Posterior vena cava (tissue), 2 donors: ENCODE measurements around the gene CEMIP2. TPM values are rescaled to one million over a fixed set of nuclear protein-coding genes. Genes with fewer than 3 reads are reported as not detected.

Source experiments
- DNase-seq: peaks from one replicate; pipeline ENCODE4 v3.0.0-alpha.2; 2020; ENCODE audit warnings: low spot score
- intact Hi-C, 2 donors: fragments of 100-400 bp; cut with DNase I; formaldehyde crosslinking; loops; one replicate each; pipeline versions ENCODE4 v1.14.1 to v1.14.2; 2022 to 2023
- total RNA-seq, 2 donors: library from RNA; stranded (reverse); fragmentation: NEBNext Ultra II Directional; extraction: Animal tissue kit (Norgen Biotek cat#: 25700); gene quantifications; one replicate each; pipeline ENCODE4 v1.2.1, GENCODE V29; 2021
- donor health status: DM: yes; HTN: yes; CAD: no.
- donor health status: DM: yes; HTN: yes; CAD: no.

Gene CEMIP2
- total RNA-seq, 2 donors from 2014 or later = 39.1 to 43.3 TPM

DNA sequence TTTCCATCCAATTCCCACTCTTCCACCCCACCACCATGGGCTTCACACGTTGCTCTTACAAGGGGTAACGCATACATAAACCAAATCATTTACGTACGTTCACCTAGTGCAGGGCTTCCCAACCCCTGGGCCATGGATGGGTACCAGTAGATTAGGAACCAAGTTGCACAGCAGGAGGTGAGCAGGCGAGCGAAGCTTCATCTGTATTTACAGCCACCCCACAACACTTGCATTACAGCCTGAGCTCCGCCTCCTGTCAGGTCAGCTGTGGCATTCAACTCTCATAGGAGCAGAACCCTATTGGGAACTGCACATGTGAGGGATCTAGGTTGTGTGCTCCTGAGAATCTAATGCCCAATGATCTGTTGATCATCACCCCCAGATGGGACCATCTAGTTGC, 82.3 kb downstream of the CEMIP2 start:
- DNase-seq = no peak
- intact Hi-C loops = no loop called here

DNA sequence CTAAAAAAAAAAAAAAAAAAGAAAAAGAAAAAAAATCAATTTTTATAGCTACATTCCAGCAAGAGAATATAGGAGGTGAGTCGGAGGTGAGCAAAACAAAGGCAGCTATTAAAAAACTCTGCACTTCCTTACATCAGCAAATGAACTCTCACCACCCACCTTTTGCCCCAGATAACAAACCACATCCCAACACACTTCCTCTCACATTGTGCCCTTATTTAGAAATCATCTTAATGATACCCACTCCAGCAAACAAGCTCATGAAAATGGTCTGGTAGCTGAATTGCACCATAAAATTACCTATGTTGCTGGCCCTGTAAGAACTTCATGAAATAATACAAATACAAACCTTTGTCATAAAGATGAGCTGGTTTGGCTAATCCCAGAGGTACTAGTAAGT, 82.9 kb downstream of the CEMIP2 start:
- intact Hi-C loops = no loop called here

DNA sequence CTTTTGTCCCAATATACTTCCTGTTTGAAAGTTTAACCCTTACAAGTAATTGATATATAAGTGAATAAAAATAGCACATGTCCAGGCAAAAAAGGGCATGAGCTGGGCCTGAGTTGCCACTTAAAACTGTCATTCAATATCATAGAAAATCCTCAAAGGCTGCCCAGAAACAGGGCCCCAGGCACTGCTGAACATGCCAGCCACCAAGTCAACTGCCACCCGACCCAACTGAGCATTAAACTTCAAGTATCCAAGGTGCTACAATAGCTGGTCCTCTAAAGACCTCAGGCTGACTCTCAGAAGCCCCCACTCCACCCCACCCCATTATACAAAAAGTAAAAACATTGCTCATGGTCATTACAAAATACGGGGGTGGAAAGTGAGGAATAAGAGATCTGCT, 83.7 kb downstream of the CEMIP2 start:
- intact Hi-C loops = no loop called here
- DNase-seq = no peak

More for the DNA sequence above, 82.9 kb downstream of the CEMIP2 start:
- DNase-seq = no peak

DNA sequence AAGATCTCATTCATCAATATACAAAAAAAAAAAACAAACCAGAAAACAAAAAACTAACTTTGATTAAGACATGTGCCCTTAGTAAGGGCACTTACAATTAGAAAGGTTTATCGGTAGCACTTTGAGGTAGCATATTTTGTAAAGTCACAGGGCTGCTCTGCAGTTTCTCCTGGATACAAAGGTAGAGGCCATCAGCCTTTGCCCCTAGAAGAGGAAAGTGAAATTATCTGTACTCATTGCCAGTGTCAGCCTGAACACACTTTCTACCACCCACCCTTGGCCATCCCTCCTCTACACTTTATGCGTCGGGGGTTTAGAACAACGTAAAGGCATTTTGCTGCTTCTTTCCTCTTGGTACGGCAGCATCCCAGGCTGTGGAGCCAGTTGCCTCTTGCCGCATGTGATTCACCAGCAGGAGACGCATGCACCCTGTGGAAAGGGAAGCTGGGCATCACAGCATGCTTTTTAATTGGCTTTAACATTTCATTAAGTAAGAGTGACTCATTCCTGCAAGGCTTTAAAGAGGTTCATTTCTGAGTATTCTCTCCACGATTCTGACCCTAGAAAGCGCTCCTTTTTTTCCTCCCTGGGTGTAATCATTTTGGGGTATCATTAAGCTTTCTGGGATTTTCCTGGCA, 84.6 kb downstream of the CEMIP2 start:
- intact Hi-C loops = no loop called here
- peak; percentile 82 for DNase-seq

DNA sequence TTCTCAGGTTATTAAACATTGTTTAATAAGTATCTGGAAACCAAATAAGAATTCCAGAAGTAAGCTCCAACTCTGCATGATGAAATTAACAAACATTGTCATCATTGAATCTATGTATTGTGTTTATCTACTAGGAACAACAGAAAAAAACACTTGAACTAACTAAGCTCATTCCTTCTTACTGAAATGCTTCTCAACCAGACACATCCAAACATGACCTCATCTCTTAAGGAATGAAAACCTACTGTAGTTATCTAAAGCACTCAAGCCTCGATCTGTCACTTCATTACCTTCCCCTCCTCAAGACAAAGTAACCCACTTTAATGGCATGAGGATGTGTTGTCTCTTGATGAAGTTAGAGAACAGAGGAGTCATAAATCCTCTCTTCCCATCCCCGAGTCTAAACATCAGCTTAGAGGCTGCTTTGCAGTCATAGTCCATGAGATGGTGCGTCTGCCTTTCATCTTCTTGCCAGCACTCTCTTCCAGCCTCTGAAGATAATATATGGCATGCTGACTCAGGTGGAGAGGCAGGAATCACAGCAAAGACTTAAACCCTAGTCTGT, 86.5 kb downstream of the CEMIP2 start:
- intact Hi-C loops = no loop called here
- DNase-seq = no peak

DNA sequence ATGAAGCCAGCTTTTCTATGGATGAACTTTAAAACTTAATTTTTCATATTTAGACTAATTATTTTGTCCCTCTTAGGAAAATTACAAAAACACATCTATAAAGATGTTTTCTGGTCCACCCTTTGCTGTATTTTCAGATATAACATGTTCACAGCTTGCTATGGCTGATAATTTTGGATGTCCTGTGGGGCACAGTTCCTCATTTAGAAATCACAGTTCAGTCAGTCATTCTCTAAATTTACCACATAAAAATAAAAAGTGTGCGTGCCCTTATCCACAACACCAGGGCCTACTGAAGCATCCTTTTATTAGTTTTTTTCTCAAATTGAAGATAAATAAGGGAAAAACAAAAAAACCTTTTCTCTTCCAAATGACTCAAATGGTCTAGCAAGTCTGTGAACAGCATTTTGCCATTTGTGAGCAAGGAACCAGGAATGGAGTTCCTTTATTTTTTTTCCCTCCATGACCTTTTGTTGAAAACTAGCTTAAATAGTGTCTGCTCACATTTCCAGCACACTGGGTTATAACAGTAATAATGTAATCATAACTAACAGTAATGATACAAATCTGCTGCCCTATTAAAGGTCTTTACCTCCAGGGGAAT, 87.1 kb downstream of the CEMIP2 start:
- intact Hi-C loops = no loop called here
- no peak for DNase-seq

DNA sequence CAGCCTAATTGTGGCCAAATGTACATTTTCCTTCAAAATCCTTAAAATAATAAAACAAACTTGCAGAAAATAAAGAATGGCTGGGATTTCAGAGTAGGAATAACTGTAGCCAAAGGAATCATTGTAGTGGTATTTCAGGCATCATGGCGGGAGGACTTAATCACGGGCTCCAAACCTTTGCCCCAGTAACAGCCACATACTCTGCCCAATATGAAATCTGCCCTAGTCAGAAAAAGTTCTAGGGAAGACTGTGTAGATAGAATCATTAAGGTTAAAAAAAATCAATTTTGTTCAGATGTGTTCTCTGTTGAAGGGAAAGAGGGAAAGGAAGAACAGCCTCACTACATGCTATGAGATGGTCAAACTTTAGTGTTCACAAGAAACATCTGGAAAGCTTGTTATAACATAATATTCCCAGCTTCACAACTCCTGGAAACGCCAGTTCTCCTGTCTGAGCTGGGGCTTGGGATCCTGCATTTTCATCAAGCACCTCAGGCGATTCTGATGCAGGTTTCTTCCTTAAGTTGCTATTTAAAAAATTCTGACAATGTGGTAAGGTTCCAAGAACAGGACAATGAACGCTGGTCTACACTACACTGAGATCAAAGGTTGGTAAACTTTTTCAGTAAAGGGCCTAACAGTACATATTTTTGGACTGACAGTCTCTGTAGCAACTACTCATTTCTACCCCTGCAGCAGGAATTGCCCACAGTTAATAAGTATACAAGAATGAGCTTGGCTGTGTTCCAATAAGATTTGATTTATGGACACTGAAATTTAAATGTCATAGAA, 87.9 kb downstream of the CEMIP2 start:
- intact Hi-C loops = no loop called here
- no peak for DNase-seq

DNA sequence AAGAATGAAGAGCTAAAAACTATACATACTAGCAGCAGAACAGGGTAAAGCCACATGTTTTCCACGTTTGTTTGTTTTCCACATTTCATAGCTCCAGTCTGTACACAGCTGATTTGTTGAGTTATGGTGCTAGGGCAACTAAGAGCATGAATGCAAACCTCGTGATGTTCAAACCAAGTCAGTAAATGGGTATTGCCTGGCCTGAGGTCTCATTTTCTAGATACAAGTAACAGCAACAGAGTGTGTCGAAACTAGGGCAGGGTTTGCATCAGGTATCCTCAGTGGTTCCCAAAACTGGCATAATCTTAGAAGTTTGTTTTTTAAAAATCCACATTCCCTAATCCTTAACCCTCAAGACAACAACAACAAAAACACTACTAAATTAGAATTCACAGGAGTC, 89.3 kb downstream of the CEMIP2 start:
- intact Hi-C loops = no loop called here
- DNase-seq = no peak

DNA sequence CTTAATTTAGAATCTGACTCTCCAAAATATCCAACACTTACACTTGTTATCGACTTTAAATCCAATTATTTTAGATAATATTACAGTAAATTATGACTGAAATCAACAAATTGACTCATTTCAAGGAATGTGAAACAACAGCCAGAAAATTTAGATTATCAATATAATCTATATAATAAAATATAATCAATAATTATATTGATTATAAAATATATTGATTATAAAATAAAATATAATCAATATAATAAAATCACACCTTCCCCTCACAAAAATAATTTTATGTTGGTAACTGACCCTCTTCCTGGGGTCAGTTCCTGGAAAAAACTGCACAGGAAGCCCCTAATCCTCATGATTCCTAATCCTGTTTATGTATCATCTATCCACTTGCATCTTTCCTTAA, 91.1 kb downstream of the CEMIP2 start:
- intact Hi-C loops = no loop called here
- no peak for DNase-seq

DNA sequence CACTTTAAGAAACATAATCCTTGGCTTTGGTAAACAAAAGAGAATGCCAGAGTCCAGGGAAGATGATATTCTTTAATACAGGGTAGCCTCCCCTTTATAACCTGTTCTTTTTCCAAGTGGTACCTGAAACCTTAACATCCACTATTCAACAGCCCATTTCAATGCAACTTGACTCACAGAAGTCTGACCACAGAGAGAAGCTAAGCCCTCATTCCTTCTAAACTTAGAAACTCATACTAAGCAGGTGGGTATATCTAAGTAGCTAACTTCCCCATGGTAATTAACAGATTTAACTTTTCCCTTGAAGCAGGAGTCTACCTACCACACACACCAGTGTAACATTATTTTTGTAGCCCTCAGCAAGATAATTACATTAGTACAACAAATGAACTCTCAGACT, 91.9 kb downstream of the CEMIP2 start:
- intact Hi-C loops = no loop called here
- no peak for DNase-seq

DNA sequence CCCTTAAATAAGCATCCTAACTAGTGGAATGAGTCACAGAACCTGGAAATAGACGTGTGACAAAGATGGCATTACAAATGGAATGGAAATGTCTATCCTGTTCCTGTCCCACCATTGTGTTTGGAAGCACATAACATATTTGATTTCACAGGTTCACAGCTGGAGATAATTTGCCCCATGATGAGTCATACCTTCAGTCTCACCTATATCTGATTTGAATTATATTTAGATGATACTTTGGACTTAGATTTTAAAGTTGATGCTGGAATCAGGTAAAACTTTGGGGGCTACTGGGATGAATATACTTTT, 92.5 kb downstream of the CEMIP2 start:
- intact Hi-C loops = no loop called here
- DNase-seq = no peak

DNA sequence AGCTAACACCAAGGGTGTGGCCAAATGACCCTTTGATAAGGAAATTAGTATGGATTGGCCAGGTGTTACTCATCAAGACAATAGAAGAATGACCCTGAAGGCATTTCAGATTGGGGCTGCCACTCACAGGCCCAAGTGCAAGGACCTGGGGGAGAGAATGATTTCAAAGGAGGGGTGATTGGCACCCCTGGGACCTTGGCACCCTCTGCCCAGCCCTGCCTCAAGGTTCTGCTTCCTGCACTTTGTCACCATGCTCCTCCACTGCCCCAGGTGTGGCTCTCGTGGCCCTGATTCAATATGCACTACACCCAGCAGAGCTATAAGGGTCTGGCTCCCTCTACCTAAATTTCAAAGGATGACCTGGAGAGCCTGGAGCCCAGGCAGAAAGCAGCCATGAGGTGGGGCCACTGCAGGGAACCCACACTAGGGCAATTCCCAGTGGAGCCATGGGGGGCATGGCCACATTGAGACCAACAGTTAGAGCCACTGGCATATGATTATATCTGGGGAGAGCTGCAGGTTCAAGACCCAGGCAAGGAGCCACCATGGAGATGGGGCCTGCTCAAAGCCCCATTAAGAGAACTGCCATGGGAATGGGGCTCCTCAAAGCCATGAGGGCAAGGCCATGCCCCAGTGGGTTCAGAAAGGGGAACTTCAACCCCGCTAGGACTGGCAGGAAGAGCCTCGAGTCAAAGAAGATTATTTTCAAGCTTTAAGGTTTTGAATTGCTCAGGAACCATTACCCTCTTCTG, 93.0 kb downstream of the CEMIP2 start:
- DNase-seq = no peak
- intact Hi-C loops = no loop called here

DNA sequence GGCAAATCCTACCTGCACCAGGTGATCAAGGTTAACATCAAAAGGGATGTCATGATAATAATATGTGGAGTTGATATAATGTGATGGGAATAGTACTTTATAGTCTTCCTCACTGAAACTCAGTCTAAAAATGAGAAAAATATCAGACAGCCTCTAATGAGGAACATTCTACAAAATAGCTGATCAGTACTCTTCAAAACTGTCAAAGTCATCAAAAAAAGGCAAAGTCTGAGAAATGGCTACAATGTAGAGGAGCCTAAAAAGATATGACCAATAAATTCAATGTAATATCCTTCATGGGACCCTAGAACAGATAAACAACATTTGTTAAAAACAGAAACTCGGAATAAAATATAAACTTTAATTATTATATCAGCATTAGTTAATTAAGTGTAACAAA, 95.7 kb downstream of the CEMIP2 start:
- no peak for DNase-seq
- intact Hi-C loops = no loop called here

DNA sequence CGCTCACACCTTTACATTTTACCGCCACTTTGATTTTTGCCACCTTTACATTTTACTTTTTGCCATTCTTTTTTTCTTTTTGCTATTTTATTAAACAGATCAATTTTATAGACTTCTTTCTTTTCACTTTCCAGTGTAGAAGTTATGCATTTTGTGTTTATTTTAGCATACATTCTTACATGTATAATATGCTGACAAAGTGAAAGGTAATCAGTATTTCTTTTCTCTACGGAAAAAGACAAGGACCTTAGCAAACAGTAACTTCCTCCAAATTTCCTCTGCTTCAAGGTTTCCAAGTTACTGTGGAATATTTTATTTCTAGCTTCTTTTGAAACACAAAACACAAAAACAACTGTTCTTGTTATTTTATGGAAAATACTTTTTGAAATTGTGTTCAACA, 97.0 kb downstream of the CEMIP2 start:
- DNase-seq = no peak
- intact Hi-C loops = no loop called here

DNA sequence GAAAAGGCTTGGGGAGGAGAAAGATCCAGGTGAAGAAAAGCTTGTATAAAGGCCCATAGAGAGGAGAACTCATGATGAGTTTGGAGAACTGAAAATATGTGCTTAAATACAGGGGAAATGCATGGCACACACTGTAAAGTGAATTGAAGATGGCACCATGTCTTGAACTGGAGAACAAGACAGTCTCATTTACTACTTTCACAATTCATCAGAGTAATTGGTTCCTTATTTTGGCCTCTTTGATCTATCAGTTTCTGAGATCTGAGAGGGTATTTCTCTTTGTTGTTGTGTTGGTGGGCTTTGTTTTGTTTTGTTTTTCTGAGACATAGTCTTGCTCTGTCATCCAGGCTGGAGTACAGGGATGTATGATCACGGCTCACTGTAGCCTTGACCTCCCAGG, 98.2 kb downstream of the CEMIP2 start:
- intact Hi-C loops = no loop called here
- DNase-seq = no peak

DNA sequence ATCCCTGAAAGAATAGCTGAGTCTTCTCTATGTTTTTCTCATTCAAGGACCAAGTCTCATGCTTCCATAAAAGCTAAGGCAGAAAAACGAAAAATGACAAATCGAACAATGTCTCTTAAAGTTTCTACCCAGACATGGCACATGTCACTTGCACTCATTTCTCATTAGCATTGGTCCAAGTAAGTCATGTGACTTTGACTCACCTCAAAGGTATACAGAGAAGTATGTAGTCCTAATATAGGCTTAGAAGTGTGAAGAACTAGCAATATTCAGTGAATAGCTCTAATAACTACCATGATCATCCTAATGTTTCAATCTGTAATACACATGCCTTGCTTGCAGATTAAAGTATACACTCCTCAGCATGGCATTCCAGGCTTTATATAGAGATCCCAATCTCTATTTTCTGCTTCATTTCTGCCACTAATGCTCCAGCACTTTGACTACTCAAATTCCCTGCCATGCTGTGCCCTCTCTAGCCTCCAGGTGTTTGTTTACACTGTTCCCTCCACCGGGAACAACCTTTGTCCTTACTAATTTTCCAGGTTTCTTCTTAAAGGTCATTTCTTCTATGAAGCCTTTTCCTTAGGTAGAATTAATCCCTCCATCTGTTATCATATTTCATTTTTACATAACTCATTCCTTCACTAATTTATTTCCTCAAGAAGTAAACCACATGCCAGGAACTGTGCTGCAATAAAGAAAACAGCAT, 98.9 kb downstream of the CEMIP2 start:
- DNase-seq = no peak
- intact Hi-C loops = no loop called here

DNA sequence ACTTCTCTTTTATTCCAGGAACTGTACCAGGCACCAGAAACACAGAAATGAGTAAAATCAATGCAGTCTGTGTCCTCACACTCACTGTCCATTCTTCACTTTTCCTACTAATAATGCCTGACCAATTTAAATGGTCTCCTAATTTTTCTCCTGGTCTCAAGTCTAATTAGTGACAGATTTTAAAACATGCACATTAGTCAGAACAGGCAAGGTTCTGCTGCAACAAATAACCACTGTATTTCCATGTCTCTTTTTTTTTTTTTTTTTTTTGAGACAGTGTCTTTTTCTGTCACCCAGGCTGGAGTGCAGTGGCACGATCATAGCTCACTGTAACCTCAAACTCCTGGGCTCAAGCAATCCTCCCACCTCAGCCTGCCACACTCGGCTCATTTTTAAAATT, 99.6 kb downstream of the CEMIP2 start:
- no peak for DNase-seq
- intact Hi-C loops = no loop called here

DNA sequence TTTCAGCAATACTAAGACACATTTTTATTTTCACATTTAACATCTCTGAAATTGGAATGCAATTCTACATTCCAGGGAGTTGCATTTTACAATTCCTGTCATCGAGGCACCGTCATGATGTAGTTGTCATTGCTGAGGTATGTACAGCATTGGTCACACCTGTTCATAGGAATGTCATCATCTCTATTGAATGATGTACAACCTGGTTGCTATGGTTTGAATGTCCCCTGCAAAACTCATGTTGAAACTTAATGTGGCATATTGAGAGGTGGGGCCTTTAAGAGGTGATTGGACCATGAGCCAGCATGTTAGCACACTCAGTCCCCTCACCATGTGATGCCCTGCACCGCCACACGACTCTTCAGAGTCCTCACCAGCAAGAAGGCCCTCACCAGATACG, 103.1 kb downstream of the CEMIP2 start:
- intact Hi-C loops = no loop called here
- DNase-seq = no peak

DNA sequence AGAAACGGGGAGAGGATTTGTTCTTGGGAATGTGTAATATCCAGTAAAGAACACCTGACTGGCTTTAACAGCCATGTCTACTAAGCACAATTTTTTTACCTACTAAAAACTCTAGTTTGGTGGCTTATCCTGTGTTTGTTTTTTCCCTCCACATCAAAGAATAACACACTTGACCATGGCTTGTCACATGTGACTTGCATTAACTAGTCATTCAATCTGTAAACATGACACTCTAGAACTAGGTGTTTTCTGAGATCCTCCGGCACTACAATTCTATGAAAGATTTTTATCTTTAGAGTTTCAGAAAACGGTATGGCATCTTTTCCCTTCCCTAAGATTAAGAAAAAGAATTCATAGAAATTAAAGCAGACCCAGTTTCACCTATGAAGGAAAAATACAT, 103.7 kb downstream of the CEMIP2 start:
- DNase-seq = no peak
- intact Hi-C loops = no loop called here
